T-helper 9 cell (primary cell): Measurements from ENCODE around the gene UFSP2.

Experiments used
- DNase-seq: peaks from one replicate; pipeline ENCODE4 v3.0.0-alpha.2; 2020

UFSP2 gene

GRCh38 chr4:185426960-185427688 is 1.4 kb upstream of the UFSP2 start:
- no peak for DNase-seq

DNA sequence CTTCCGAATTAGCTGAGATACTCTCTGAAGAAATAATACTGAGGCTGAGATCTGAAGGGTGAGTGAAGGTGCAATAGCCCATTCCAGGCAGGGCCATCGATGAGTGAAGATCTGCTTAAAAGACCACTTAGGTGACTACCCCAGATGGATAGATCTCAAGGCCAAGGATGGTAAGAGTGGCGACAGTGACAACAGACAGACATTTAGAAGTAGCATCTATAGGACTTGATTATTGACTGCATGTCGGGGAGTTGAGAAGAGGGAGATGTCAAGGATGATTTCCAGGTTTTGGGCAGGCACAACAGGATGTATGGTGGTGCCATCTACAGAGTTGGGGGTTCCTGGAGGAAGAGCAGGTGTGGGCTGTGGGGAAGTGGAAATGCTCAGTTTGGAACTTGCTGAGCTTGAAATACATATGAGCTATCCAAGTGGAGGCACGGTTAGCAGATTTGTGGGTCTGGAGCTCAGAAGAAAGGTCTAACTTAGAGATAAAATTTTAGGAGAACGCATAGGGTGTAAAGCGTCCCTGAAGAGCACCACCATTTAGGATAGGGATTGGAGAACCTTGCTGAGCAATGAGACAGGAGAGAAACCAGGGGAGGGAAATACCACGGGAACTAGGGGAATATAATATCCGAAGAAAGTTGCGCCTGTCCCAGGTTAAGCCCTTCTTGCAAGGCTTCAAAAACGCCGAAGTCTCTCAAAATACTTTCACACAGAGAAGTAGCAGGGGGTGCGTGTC is 688 bp downstream of the UFSP2 start:
- DNase-seq, result no peak

GRCh38 chr4:185421366-185422124 is 4.2 kb downstream of the UFSP2 start:
- DNase-seq, result no peak

DNA sequence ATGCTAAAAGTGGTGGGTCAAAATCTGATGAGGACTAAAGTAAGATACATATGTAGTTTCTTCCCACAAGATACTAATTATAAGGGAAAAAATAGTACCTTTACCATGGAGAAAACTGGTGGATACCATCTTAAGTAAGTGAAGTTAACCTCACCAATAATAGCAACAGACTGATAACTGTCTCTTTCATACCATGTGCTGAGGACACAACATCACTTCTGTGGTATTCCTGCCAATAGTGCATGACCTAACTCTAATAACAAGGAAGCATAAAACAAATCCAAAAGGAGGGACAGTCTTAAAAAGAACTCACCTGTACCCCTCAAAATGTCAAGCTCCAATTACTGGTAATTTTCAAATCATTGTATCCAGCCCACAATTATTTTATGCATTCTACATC is 8.8 kb downstream of the UFSP2 start:
- DNase-seq, result no peak

- no peak for DNase-seq
These were observed 13.4 kb downstream of the UFSP2 start for GRCh38 chr4:185412412-185412811.

DNA sequence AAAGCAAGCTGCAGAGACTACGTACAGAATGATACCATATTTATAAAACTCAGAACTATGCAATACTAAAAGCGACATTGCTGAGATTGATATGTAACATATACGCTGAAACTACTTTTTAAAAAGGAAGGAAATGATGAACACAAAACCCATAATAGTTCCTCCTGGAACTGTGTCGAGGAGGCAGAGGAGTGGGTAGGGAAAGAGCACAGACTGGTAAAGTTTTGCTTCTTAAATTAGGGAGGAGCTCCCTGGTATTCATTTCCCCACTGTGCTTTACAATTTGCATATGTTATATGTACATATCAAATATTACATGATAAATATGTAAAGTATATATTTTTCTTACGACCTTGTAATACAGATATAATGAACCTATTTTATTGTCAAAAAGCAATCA is 13.9 kb downstream of the UFSP2 start:
- DNase-seq, result no peak

DNA sequence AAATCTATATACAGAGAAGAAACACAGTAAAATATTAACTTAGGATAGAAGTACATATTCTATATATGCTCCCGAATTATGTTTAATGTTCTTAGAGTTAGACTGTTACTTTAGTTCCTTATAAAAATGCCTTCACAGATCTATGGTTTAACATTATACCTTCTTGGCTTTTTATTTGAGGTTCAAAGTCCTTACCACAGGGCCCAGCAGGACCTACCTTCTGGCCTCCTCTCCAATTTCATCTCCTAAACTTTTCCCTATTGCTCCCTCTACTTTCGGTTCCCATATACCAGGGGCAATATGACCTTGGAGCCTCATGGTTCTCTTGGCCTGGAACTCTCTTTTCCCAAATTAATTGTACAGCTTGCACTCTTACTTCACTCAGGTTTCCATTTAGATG is 17.3 kb downstream of the UFSP2 start:
- DNase-seq, result no peak

GRCh38 chr4:185405296-185405999 is 20.3 kb downstream of the UFSP2 start:
- no peak for DNase-seq

DNA sequence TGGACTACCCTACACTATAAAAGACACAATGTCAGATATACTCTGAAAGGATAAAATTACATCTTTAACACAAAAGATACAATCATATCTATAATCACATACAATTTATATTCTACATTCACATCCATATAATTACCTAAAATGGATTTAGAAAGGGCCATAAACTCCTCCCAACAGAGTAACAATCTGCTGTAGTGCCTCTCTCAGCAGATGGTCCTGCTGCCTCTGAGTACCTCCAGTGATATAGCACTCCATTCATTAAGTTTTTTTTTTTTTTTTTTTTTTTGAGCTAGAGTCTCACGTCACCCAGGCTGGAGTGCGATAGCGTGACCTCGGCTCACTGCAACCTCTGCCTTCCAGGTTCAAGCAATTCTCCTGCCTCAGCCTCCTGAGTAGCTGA is 21.7 kb downstream of the UFSP2 start:
- DNase-seq, result no peak

- DNase-seq, result no peak
These were observed 26.3 kb downstream of the UFSP2 start for GRCh38 chr4:185399466-185399865.

DNA sequence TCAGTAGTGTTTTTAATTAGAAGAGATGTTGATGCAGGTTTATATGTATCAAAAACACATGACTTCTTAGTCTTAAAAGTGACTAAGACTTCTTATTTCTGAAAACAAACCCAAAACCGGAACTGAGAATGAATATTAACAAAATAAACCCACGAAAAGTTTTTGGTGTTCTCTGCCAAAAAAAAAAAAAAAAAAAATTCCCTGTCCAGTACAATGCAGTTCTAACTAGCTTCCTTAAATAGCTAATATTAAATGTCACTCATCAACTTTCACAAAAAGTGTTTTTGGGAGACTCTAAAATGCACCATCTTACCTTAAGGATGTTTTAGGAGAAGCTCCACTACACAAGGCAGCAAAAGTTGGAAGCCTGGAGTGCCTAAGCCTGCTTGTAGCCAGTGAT is 27.1 kb downstream of the UFSP2 start:
- DNase-seq, result no peak

DNA sequence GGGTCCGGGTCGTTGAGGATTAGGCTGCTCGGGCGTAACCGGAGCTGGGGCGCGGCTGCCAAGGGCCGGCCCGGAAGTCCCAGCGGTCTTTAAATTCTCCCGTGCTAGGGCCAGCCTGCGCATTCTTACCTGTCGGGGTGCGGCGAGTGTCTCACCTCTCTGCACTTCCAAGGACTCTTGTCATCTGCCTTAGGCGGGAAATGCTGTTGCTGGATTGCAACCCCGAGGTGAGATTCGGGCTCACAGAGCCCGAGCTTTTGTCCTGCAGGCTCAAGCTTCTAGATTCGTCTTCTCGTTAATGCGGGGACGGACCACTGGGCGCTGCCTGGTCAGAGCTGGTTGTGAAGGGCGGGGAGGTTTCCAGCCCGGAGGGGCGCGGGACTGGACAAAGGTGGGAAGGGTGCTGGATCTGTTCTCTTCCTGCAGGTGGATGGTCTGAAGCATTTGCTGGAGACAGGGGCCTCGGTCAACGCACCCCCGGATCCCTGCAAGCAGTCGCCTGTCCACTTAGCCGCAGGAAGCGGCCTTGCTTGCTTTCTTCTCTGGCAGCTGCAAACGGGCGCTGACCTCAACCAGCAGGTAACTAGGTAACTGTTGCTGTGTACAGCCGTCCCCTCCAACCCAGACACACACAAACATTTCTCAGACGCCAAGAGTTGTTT is 28.9 kb downstream of the UFSP2 start, which contains the start of gene ANKRD37:
Gene ANKRD37 (plus strand): TSS at position 118 of the 662 bp plus-strand sequence. CDS start 83 bp downstream, at position 201.
- no peak for DNase-seq

DNA sequence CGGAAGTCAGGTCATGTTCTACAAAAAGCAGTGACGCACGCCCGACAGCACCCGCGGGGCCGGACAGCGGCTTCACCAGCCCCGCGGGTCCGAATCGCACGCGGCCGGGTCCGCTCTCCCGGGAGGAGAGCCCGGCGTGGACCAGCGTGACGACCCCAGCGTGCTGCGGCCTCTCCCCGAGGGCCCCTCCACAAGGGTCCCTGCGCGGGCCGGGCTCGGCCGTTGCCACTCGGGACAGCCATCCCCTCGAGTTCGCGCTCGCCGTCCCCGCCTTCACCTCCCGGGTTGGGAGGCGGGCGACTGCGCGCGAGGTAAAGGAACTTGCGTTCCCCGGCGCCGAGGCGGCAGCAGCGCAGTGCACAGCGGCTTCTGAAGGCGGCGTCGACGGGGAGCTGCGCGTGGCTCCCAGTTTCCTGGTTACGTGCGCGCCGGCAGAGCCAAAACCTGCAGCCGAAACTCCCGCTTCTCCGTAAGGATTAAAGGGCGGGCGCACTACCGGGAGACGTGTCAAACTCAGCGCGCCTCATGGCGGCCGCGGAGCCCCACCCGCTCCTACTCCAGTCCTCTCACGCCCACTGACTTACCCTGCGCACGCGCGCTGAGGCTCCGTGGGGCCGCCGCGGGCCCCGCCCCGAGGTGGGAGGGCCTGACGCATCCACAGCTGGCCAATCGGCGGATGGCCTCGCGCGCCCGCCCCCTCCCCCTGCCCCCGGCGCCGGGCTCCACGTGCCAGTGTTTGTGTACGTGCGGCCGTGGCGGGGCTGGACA is 29.6 kb downstream of the UFSP2 start:
- peak; percentile 90 for DNase-seq

GRCh38 chr4:185395238-185395955 is 30.4 kb downstream of the UFSP2 start, which contains the start of gene LRP2BP:
TSS of gene LRP2BP (minus strand) at chr4:185395924. CDS start at chr4:185378186, 17,738 bp downstream.
- no peak for DNase-seq

- no peak for DNase-seq
These were observed 31.1 kb downstream of the UFSP2 start for GRCh38 chr4:185394568-185395237.

DNA sequence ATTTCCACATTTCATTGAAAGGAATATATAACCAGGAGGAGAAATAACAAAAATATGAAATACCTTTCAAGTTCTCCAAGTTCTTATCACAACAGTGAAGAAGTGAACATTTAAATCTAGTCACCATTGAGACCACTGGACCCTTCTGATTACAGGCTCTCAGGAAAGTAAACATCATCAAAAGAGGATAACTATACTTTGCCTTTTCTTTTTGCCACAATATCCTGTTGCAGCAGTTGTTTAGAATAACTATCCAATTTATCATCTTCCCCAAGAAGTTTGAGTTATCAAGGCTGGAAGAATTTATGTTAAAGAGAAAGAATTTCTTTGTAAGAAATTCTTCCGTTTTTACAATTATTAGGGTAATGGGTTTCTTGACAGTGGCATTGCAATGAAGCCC is 33.6 kb downstream of the UFSP2 start:
- DNase-seq, result no peak

DNA sequence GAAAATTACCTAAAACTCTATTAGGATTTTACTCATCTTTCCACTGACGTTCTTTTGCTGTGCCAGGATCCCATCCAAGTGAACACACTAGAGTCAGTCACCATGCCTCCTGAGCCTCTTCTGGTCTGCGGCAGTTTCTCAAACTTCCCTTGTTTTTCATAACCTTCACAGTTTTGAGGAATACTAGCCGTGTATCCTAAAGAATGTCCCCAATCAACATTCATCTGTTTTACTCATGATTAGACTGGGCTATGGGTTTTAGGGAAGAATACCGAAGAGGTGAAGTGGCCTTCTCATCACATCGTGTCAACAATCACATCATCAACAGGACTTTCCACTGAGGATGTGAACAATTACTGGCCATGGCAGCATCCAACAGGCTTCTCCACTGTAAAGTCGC is 34.8 kb downstream of the UFSP2 start:
- no peak for DNase-seq

DNA sequence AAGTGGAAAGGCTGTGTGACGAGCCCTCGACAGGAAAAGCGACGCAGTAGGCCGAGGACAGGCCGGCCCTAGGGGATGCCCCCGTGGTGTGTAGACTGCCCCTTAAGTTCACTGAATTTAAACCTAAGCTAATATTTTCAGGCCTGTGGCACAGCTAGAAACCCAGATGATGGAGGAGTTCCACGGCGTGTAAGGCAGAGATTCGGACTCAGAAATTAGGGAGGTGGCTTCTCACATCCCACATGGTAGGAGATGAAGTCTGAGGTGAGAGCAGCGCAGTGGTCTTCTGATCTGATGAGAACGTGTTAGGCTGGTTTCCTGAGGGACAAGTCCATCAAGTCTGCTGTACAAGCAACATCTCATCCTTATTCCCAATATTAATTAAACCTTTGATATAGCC is 37.8 kb downstream of the UFSP2 start:
- DNase-seq, result no peak

- DNase-seq, result no peak
These were observed 40.8 kb downstream of the UFSP2 start for GRCh38 chr4:185384930-185385331.

- no peak for DNase-seq
These were observed 41.7 kb downstream of the UFSP2 start for GRCh38 chr4:185384061-185384460.
